Measurements from ENCODE around the gene PPP1R9A.

Gene PPP1R9A

GRCh38 chr7:95323410-95324129 is 416.2 kb downstream of the PPP1R9A start:
- no peak overlapping the region for H3K27ac ChIP-seq (ENCODE audit: low read length)
- no peak overlapping the region for H3K4me2 ChIP-seq (ENCODE audit: insufficient read depth, low read length)
- no peaks in the 10 kb centered on the region for H3K27me3 ChIP-seq (ENCODE audit: insufficient read depth, low read length, poor library complexity)
- H3K4me1 ChIP-seq (ENCODE audit: insufficient read depth, low read length) = no peaks in the 10 kb centered on the region
- DNase-seq = no peak
- H2AFZ ChIP-seq (ENCODE audit: low read depth, low read length) = no peak overlapping the region
- H3K79me2 ChIP-seq (ENCODE audit: insufficient read depth, low read length) = no peaks in the 10 kb centered on the region
- H4K20me1 ChIP-seq (ENCODE audit: insufficient read depth, low read length) = no peaks in the 10 kb centered on the region
- no peak overlapping the region for H3K9ac ChIP-seq (ENCODE audit: low read depth, low read length)
- no peak overlapping the region for H3K4me3 ChIP-seq (ENCODE audit: low read depth in 1 of 2, low read length in 2 of 2)
- H3K9me3 ChIP-seq (ENCODE audit: insufficient read depth, low read length, severe bottlenecking) = no peaks in the 10 kb centered on the region
- no peaks in the 10 kb centered on the region for H3K36me3 ChIP-seq (ENCODE audit: insufficient read depth, low read length)
- no peak for ATAC-seq (ENCODE audit: insufficient read depth, low read depth)
- no peak for TF ChIP-seq EZH2 (IDR thresholded peaks at IDR 0.05; ENCODE audit: borderline replicate concordance, low read depth, low read length, severe bottlenecking)
- no peak for TF ChIP-seq CTCF (IDR thresholded peaks at IDR 0.05; ENCODE audit: borderline replicate concordance, extremely low read depth, low read length, poor library complexity, severe bottlenecking)

GRCh38 chr7:95324431-95324830 is 417.0 kb downstream of the PPP1R9A start, which contains the start of gene PON1:
PON1 (minus strand) TSS chr7:95324532; CDS start chr7:95324475, 57 bp downstream.
- Histone ChIP-seq H2AFZ (ENCODE audit: low read depth, low read length) (no peak within 1 kb of the TSS), H3K9ac (ENCODE audit: low read depth, low read length) (no peak within 1 kb of the TSS), H3K27ac (ENCODE audit: low read length) (no peak within 1 kb of the TSS), H3K4me3 (ENCODE audit: low read depth in 1 of 2, low read length in 2 of 2) (no peak within 1 kb of the TSS), H3K36me3 (ENCODE audit: insufficient read depth, low read length) (no peaks in the 10 kb centered on the region), H3K79me2 (ENCODE audit: insufficient read depth, low read length) (no peaks in the 10 kb centered on the region), H3K4me2 (ENCODE audit: insufficient read depth, low read length) (no peak within 1 kb of the TSS), H3K27me3 (ENCODE audit: insufficient read depth, low read length, poor library complexity) (no peaks in the 10 kb centered on the region), H4K20me1 (ENCODE audit: insufficient read depth, low read length) (no peaks in the 10 kb centered on the region), H3K4me1 (ENCODE audit: insufficient read depth, low read length) (no peaks in the 10 kb centered on the region), H3K9me3 (ENCODE audit: insufficient read depth, low read length, severe bottlenecking) (no peaks in the 10 kb centered on the region)
- TF ChIP-seq CTCF (IDR thresholded peaks at IDR 0.05; ENCODE audit: borderline replicate concordance, extremely low read depth, low read length, poor library complexity, severe bottlenecking) (no peak), EZH2 (IDR thresholded peaks at IDR 0.05; ENCODE audit: borderline replicate concordance, low read depth, low read length, severe bottlenecking) (no peak)
- ATAC-seq (ENCODE audit: insufficient read depth, low read depth) (no peak), DNase-seq (no peak)

- Histone ChIP-seq H3K9ac (ENCODE audit: low read depth, low read length) (no peak overlapping the region), H3K27me3 (ENCODE audit: insufficient read depth, low read length, poor library complexity) (no peaks in the 10 kb centered on the region), H3K4me1 (ENCODE audit: insufficient read depth, low read length) (peaks cover 15% of the 10 kb centered on the region), H2AFZ (ENCODE audit: low read depth, low read length) (no peak overlapping the region), H3K79me2 (ENCODE audit: insufficient read depth, low read length) (no peaks in the 10 kb centered on the region), H3K36me3 (ENCODE audit: insufficient read depth, low read length) (no peaks in the 10 kb centered on the region), H3K9me3 (ENCODE audit: insufficient read depth, low read length, severe bottlenecking) (no peaks in the 10 kb centered on the region), H3K4me2 (ENCODE audit: insufficient read depth, low read length) (no peak overlapping the region), H3K27ac (ENCODE audit: low read length) (no peak overlapping the region), H4K20me1 (ENCODE audit: insufficient read depth, low read length) (no peaks in the 10 kb centered on the region), H3K4me3 (ENCODE audit: low read depth in 1 of 2, low read length in 2 of 2) (no peak overlapping the region)
- no peak for ATAC-seq (ENCODE audit: insufficient read depth, low read depth)
- no peak for DNase-seq
- TF ChIP-seq CTCF (IDR thresholded peaks at IDR 0.05; ENCODE audit: borderline replicate concordance, extremely low read depth, low read length, poor library complexity, severe bottlenecking) = no peak
- TF ChIP-seq EZH2 (IDR thresholded peaks at IDR 0.05; ENCODE audit: borderline replicate concordance, low read depth, low read length, severe bottlenecking) = no peak
Observed at GRCh38 chr7:95327356-95327755, 420.0 kb downstream of the PPP1R9A start.
